Immature natural killer cell (primary cell): ENCODE measurements around the gene LAMB4. TPM values are rescaled to one million over a fixed set of nuclear protein-coding genes. Genes with fewer than 3 reads are reported as not detected.

Experiments
- DNase-seq, 3 donors: peaks; one replicate each; pipeline ENCODE4 v3.0.0; 2022; ENCODE audit warnings: mixed read lengths in 1 of 3
- H3K27ac Mint-ChIP-seq, 6 donors: one replicate each; pipeline ENCODE4 v1.8.0; 2020; ENCODE audit warnings: mixed read lengths in 6 of 6, mild to moderate bottlenecking in 5 of 6, inconsistent platforms in 4 of 6, moderate library complexity in 3 of 6
- H3K27me3 Mint-ChIP-seq, 3 donors: one replicate each; pipeline ENCODE4 v1.8.0; 2020 to 2021; ENCODE audit warnings: low read depth in 3 of 3, mild to moderate bottlenecking in 3 of 3, mixed read lengths in 3 of 3, moderate library complexity in 3 of 3, inconsistent platforms in 1 of 3
- H3K36me3 Mint-ChIP-seq, 3 donors: one replicate each; pipeline ENCODE4 v1.8.0; 2020; ENCODE audit warnings: mixed read lengths in 3 of 3, inconsistent platforms in 2 of 3, mild to moderate bottlenecking in 2 of 3
- H3K4me1 Mint-ChIP-seq, 2 donors: one replicate each; pipeline ENCODE4 v1.8.0; 2020; ENCODE audit warnings: inconsistent platforms in 2 of 2, mild to moderate bottlenecking in 2 of 2, mixed read lengths in 2 of 2, moderate library complexity in 1 of 2
- H3K4me3 Mint-ChIP-seq, 5 donors: one replicate each; pipeline ENCODE4 v1.8.0; 2020; ENCODE audit warnings: mild to moderate bottlenecking in 5 of 5, mixed read lengths in 5 of 5, inconsistent platforms in 3 of 5, moderate library complexity in 3 of 5
- H3K9me3 Mint-ChIP-seq, 6 donors: one replicate each; pipeline ENCODE4 v1.8.0; 2020; ENCODE audit warnings: mild to moderate bottlenecking in 6 of 6, mixed read lengths in 6 of 6, inconsistent platforms in 4 of 6, moderate library complexity in 3 of 6
- polyA plus RNA-seq, 3 donors: library from polyadenylated mRNA; unstranded; fragments of 300-500 nt; fragmentation: Illumina TruSeq; gene quantifications; one replicate each; pipeline ENCODE4 v1.2.3, GENCODE V29; 2021

Gene LAMB4
- polyA plus RNA-seq, 3 donors from 2014 or later: not detected

GRCh38 chr7:108091461-108091831 lies 38.7 kb downstream of the LAMB4 start:
- Mint-ChIP-seq H3K4me1 (no peaks in the 10 kb centered on the region), H3K9me3 (no peaks in the 10 kb centered on the region), H3K36me3 (no peaks in the 10 kb centered on the region), H3K27ac (no peak overlapping the region), H3K27me3 (peaks cover 0 to 2% (median 0%) of the 10 kb centered on the region in 3 donors), H3K4me3 (no peak overlapping the region)
- DNase-seq: no peak

GRCh38 chr7:108090791-108091460 lies 39.2 kb downstream of the LAMB4 start:
- DNase-seq: no peak
- Mint-ChIP-seq H3K4me3 (no peak overlapping the region), H3K27ac (no peak overlapping the region), H3K36me3 (no peaks in the 10 kb centered on the region), H3K27me3 (peaks cover 0 to 2% (median 0%) of the 10 kb centered on the region in 3 donors), H3K4me1 (no peaks in the 10 kb centered on the region), H3K9me3 (no peaks in the 10 kb centered on the region)

- peaks cover 0 to 2% (median 0%) of the 10 kb centered on the region in 3 donors for H3K27me3 Mint-ChIP-seq
- DNase-seq: no peak
- no peaks in the 10 kb centered on the region for H3K9me3 Mint-ChIP-seq
- no peak overlapping the region for H3K27ac Mint-ChIP-seq
- H3K4me1 Mint-ChIP-seq: no peaks in the 10 kb centered on the region
- H3K36me3 Mint-ChIP-seq: no peaks in the 10 kb centered on the region
- H3K4me3 Mint-ChIP-seq: no peak overlapping the region
Measured at GRCh38 chr7:108089381-108089780, 40.8 kb downstream of the LAMB4 start.

GRCh38 chr7:108088729-108089128 lies 41.4 kb downstream of the LAMB4 start:
- no peak overlapping the region for H3K27ac Mint-ChIP-seq
- H3K9me3 Mint-ChIP-seq: no peaks in the 10 kb centered on the region
- no peaks in the 10 kb centered on the region for H3K36me3 Mint-ChIP-seq
- H3K4me1 Mint-ChIP-seq: no peaks in the 10 kb centered on the region
- no peak overlapping the region for H3K4me3 Mint-ChIP-seq
- peaks cover 0 to 2% (median 0%) of the 10 kb centered on the region in 3 donors for H3K27me3 Mint-ChIP-seq
- no peak for DNase-seq

GRCh38 chr7:108087778-108088177 lies 42.4 kb downstream of the LAMB4 start:
- Mint-ChIP-seq H3K4me3 (no peak overlapping the region), H3K27ac (no peak overlapping the region), H3K27me3 (peaks cover 0 to 2% (median 0%) of the 10 kb centered on the region in 3 donors), H3K4me1 (no peaks in the 10 kb centered on the region), H3K9me3 (no peaks in the 10 kb centered on the region), H3K36me3 (no peaks in the 10 kb centered on the region)
- DNase-seq: no peak

- H3K27me3 Mint-ChIP-seq: peaks cover 0 to 2% (median 0%) of the 10 kb centered on the region in 3 donors
- no peaks in the 10 kb centered on the region for H3K9me3 Mint-ChIP-seq
- DNase-seq: no peak
- H3K4me3 Mint-ChIP-seq: no peak overlapping the region
- no peak overlapping the region for H3K27ac Mint-ChIP-seq
- no peaks in the 10 kb centered on the region for H3K4me1 Mint-ChIP-seq
- no peaks in the 10 kb centered on the region for H3K36me3 Mint-ChIP-seq
Measured at GRCh38 chr7:108086962-108087361, 43.2 kb downstream of the LAMB4 start.

GRCh38 chr7:108086546-108086945 lies 43.6 kb downstream of the LAMB4 start:
- H3K27me3 Mint-ChIP-seq: peaks cover 0 to 2% (median 0%) of the 10 kb centered on the region in 3 donors
- no peaks in the 10 kb centered on the region for H3K36me3 Mint-ChIP-seq
- no peaks in the 10 kb centered on the region for H3K9me3 Mint-ChIP-seq
- H3K4me3 Mint-ChIP-seq: no peak overlapping the region
- no peak overlapping the region for H3K27ac Mint-ChIP-seq
- no peaks in the 10 kb centered on the region for H3K4me1 Mint-ChIP-seq
- DNase-seq: no peak

- DNase-seq: no peak
- H3K36me3 Mint-ChIP-seq: no peaks in the 10 kb centered on the region
Measured at GRCh38 chr7:108083980-108084379, 46.2 kb downstream of the LAMB4 start.

GRCh38 chr7:108079648-108080591 lies 50.2 kb downstream of the LAMB4 start:
- no peaks in the 10 kb centered on the region for H3K27me3 Mint-ChIP-seq
- H3K9me3 Mint-ChIP-seq: peaks cover 0 to 3% (median 0%) of the 10 kb centered on the region in 6 donors
- no peaks in the 10 kb centered on the region for H3K4me1 Mint-ChIP-seq
- no peak overlapping the region for H3K4me3 Mint-ChIP-seq
- no peaks in the 10 kb centered on the region for H3K36me3 Mint-ChIP-seq
- DNase-seq: no peak
- no peak overlapping the region for H3K27ac Mint-ChIP-seq

More at GRCh38 chr7:108083980-108084379, 46.2 kb downstream of the LAMB4 start:
- no peak overlapping the region for H3K27ac Mint-ChIP-seq
- H3K4me3 Mint-ChIP-seq: no peak overlapping the region
- H3K4me1 Mint-ChIP-seq: no peaks in the 10 kb centered on the region
- no peaks in the 10 kb centered on the region for H3K27me3 Mint-ChIP-seq
- H3K9me3 Mint-ChIP-seq: peaks cover 0 to 3% (median 0%) of the 10 kb centered on the region in 6 donors

- Mint-ChIP-seq H3K36me3 (no peaks in the 10 kb centered on the region), H3K9me3 (peaks cover 0 to 3% (median 0%) of the 10 kb centered on the region in 6 donors), H3K4me3 (no peak overlapping the region), H3K27me3 (no peaks in the 10 kb centered on the region), H3K27ac (no peak overlapping the region), H3K4me1 (no peaks in the 10 kb centered on the region)
- DNase-seq: no peak
Measured at GRCh38 chr7:108079276-108079647, 50.9 kb downstream of the LAMB4 start.

GRCh38 chr7:108078691-108079090 lies 51.5 kb downstream of the LAMB4 start:
- Mint-ChIP-seq H3K36me3 (no peaks in the 10 kb centered on the region), H3K4me1 (no peaks in the 10 kb centered on the region), H3K4me3 (no peak overlapping the region), H3K9me3 (peaks cover 0 to 3% (median 0%) of the 10 kb centered on the region in 6 donors), H3K27me3 (no peaks in the 10 kb centered on the region), H3K27ac (no peak overlapping the region)
- no peak for DNase-seq

GRCh38 chr7:108078211-108078673 lies 51.9 kb downstream of the LAMB4 start:
- Mint-ChIP-seq H3K9me3 (peaks cover 0 to 3% (median 0%) of the 10 kb centered on the region in 6 donors), H3K36me3 (no peaks in the 10 kb centered on the region), H3K27ac (no peak overlapping the region), H3K4me1 (no peaks in the 10 kb centered on the region), H3K4me3 (no peak overlapping the region), H3K27me3 (no peaks in the 10 kb centered on the region)
- DNase-seq: no peak

GRCh38 chr7:108077709-108078108 lies 52.5 kb downstream of the LAMB4 start:
- Mint-ChIP-seq H3K27me3 (no peaks in the 10 kb centered on the region), H3K27ac (no peak overlapping the region), H3K9me3 (peaks cover 0 to 3% (median 0%) of the 10 kb centered on the region in 6 donors), H3K4me1 (no peaks in the 10 kb centered on the region), H3K36me3 (no peaks in the 10 kb centered on the region), H3K4me3 (no peak overlapping the region)
- DNase-seq: no peak

- Mint-ChIP-seq H3K36me3 (no peaks in the 10 kb centered on the region), H3K9me3 (no peaks in the 10 kb centered on the region), H3K27ac (no peak overlapping the region), H3K4me3 (no peak overlapping the region), H3K27me3 (peaks cover 0 to 2% (median 0%) of the 10 kb centered on the region in 3 donors), H3K4me1 (no peaks in the 10 kb centered on the region)
- no peak for DNase-seq
Measured at GRCh38 chr7:108076156-108076555, 54.0 kb downstream of the LAMB4 start.
